ENCODE results near the gene NR2C2AP. TPM values are rescaled to one million over a fixed set of nuclear protein-coding genes. Genes with fewer than 3 reads are reported as not detected.

Gene NR2C2AP
- total RNA-seq, 1 donor from 2014 or later = 12.9 TPM

DNA sequence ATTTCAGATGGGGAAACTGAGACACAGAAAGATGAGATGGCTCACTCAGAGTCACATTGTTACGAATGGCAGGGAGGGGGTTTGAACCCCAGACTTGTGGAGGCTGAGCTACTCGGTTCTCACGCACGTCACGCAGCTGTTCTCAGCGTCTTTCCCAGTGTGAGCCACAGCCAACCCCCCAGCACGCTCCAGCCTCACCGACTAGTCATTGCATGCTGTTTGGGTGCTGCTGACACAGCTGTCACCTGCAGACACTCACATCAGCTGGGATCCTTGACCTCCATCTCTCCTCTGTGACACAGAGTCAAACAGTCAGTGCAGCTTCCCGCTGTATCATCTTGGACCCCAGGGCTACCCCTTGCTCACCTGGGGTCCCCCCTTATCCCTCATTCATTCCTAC lies 6.2 kb upstream of the NR2C2AP start:
- TF ChIP-seq, protein P1, sequence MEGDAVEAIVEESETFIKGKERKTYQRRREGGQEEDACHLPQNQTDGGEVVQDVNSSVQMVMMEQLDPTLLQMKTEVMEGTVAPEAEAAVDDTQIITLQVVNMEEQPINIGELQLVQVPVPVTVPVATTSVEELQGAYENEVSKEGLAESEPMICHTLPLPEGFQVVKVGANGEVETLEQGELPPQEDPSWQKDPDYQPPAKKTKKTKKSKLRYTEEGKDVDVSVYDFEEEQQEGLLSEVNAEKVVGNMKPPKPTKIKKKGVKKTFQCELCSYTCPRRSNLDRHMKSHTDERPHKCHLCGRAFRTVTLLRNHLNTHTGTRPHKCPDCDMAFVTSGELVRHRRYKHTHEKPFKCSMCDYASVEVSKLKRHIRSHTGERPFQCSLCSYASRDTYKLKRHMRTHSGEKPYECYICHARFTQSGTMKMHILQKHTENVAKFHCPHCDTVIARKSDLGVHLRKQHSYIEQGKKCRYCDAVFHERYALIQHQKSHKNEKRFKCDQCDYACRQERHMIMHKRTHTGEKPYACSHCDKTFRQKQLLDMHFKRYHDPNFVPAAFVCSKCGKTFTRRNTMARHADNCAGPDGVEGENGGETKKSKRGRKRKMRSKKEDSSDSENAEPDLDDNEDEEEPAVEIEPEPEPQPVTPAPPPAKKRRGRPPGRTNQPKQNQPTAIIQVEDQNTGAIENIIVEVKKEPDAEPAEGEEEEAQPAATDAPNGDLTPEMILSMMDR (IDR thresholded peaks at IDR 0.05) = no peak

DNA sequence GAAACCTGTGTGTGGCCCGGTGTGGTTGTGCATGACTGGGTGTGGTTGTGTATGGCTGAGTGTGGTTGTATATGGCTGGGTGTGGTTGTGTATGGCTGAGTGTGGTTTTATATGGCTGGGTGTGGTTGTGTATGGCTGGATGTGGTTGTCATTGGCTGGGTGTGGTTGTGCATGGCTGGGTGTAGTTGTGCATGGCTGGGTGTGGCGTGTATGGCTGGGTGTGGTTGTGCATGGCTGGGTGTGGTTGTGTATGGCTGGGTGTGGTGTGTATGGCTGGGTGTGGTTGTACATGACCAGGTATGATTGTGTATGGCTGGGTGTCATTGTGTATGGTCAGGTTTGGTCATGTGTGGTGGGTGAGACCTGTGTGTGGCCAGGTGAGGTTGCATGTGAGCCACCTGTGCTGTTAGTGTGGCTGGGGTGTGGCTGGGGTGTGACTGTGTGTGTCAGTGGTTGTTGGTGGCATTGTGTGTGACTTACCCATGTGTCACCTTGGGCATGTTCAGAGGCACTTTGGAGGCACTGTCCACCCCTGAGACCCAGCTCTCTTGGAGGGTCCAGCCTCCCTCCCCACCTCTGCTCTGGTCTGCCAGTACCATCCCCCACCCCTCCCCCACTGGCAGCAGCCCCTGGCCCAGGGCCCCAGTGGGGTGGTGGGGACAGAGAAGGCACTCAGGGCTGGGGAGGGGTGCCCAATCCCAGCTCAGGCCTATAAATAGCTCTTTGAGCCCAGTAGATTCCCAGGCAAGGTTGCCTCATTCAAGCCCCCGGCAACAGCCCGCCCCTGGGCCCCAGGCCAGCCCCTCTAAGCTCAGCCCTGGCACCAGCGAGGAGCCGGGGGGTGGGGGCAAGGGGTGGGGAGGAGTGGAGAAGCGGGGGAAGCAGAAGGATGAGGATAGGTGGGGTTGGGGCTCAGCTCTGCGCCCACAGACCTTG lies 4.7 kb upstream of the NR2C2AP start:
- Histone ChIP-seq H3K4me1 (peaks cover 1% of the 10 kb centered on the region), H3K36me3 (no peaks in the 10 kb centered on the region), H3K27ac (no peak overlapping the region), H3K9me3 (no peaks in the 10 kb centered on the region), H3K27me3 (ENCODE audit: low read depth) (peaks cover 27% of the 10 kb centered on the region), H3K4me3 (no peak overlapping the region)
- TF ChIP-seq, protein P1 (IDR thresholded peaks at IDR 0.05) = no peak
- DNase-seq (no peak), ATAC-seq (no peak)
- intact Hi-C loops (cut with DNase I) = no loop called here

More for the DNA sequence above, 6.2 kb upstream of the NR2C2AP start:
- no peak for DNase-seq
- ATAC-seq = no peak
- Histone ChIP-seq H3K36me3 (no peaks in the 10 kb centered on the region), H3K4me1 (no peaks in the 10 kb centered on the region), H3K4me3 (no peak overlapping the region), H3K9me3 (no peaks in the 10 kb centered on the region), H3K27me3 (ENCODE audit: low read depth) (peaks cover 38% of the 10 kb centered on the region), H3K27ac (no peak overlapping the region)
- intact Hi-C loops (cut with DNase I) = no loop called here

DNA sequence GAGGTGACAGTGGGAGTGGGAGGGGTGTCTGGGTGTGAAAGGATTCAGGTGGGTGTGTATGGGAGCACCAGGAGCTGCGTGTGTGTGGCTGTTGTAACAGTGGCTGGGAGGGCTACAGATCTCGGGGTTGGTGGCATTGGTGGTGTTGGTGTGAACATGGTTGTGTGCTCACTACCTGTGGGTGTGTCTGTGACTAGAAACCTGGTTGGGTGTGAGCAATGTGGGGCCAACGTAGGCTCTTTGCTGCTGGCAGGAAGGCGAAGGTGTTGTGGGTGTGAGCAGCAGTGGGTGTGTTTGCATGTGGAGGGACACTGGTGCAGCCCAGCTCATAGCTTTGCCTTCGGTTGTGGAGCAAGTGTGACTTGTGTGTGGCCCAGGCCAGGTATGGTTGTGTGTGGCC lies 3.7 kb upstream of the NR2C2AP start:
- H3K9me3 ChIP-seq = no peaks in the 10 kb centered on the region
- intact Hi-C loops (cut with DNase I) = no loop called here
- ATAC-seq = no peak
- H3K4me3 ChIP-seq = no peak overlapping the region
- peaks cover 18% of the 10 kb centered on the region for H3K27me3 ChIP-seq (ENCODE audit: low read depth)
- DNase-seq = no peak
- peaks cover under 1% of the 10 kb centered on the region for H3K36me3 ChIP-seq
- TF ChIP-seq, protein P1 (IDR thresholded peaks at IDR 0.05) = no peak
- no peak overlapping the region for H3K27ac ChIP-seq
- peaks cover 11% of the 10 kb centered on the region for H3K4me1 ChIP-seq

DNA sequence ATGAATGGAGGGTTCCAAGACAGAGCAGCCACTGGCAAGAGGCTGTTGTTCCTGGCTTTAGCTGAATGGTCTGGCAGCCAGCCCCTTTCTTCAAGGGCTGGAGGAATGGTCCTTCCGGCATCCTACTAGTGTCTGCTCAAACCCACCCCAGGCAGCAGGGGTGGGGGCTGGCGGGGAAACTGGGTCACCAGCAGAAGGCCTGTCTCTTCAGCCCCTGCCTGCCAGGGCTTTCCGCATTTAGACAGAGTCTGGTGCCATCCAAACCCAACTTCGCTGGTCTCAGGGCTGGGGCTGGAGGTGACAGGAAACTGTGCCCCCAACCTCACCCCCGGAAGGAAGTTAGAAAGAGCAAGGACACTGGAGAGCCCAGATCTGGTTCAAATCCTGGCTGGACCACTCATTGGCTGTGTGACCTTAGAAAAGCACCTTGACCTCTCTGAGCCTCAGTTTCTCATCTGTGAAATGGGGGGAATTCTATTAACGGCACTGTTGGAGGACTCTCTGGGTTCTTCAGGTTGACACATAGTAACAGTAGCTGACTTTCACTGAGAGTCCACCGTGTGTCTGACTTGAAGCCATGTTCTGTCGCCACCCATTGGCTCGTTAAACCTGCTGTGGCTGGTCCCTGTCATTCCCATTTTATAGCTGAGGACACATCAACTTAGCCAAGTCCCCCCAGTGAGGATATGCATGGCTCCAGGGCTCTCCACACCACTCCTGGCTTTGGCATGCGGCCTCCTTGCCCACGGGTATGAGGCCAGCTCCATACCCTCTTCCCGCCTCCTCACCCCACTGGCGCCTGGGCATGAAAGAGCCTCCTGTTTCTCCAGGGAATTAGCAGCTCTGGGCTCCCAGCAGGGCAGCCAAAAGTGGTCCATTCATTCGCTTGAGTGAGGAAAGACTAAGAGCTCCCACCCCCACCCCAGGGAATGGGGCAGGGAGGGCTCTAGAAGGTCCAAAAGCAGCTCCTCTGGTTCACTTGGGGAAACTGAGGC lies 2.5 kb upstream of the NR2C2AP start:
- H3K27ac ChIP-seq = no peak overlapping the region
- no peaks in the 10 kb centered on the region for H3K9me3 ChIP-seq
- intact Hi-C loops (cut with DNase I) = no loop called here
- TF ChIP-seq, protein P1 (IDR thresholded peaks at IDR 0.05) = no peak
- no peak for ATAC-seq
- no peak overlapping the region for H3K4me3 ChIP-seq
- no peak for DNase-seq
- H3K4me1 ChIP-seq = peaks cover 14% of the 10 kb centered on the region
- peaks cover 5% of the 10 kb centered on the region for H3K27me3 ChIP-seq (ENCODE audit: low read depth)
- peaks cover 8% of the 10 kb centered on the region for H3K36me3 ChIP-seq

DNA sequence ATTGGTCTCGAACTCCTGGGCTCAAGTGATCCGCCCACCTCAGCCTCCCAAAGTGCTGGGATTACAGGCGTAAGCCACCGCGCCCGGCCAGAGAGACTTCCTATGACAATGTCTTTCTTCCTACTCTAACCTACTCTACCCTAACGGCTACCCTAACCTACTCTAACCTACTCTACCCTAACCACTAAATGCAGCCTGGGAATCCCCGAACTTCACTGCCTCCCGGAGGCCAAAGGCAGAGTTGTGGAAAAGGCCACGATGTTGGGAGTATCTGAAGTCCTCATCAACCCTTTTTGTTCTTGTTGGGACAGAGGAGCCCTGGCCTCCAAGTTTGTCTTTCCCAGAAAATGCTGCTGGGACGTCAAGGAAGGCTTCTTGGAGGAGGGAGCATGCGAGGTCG lies 967 bp upstream of the NR2C2AP start:
- Histone ChIP-seq H3K4me3 (no peak overlapping the region), H3K27me3 (ENCODE audit: low read depth) (no peaks in the 10 kb centered on the region), H3K9me3 (no peaks in the 10 kb centered on the region), H3K27ac (no peak overlapping the region), H3K36me3 (peaks cover 16% of the 10 kb centered on the region), H3K4me1 (peaks cover 14% of the 10 kb centered on the region)
- intact Hi-C loops (cut with DNase I) = no loop called here
- ATAC-seq (no peak), DNase-seq (no peak)
- TF ChIP-seq, protein P1 (IDR thresholded peaks at IDR 0.05) = no peak
